Ramos (cell line): ENCODE measurements around the gene CENPA.
"Not testable (repeated sequence)": the region's sequence is repeated elsewhere in the genome, so short reads cannot be mapped to it uniquely, and the experiment has no call there.

ENCODE experiments used
- in situ Hi-C: fragments of 300-500 bp; cut with MboI; formaldehyde crosslinking; loops from one replicate; pipeline ENCODE4 v1.14.3; 2022; ENCODE audit warnings: low sequenced_read_pairs; ENCODE audit not compliant: unreplicated experiment

Gene CENPA

GRCh38 chr2:26784570-26785234 lies 1.2 kb upstream of the CENPA start:
- in situ Hi-C loops, result no loop called here

DNA sequence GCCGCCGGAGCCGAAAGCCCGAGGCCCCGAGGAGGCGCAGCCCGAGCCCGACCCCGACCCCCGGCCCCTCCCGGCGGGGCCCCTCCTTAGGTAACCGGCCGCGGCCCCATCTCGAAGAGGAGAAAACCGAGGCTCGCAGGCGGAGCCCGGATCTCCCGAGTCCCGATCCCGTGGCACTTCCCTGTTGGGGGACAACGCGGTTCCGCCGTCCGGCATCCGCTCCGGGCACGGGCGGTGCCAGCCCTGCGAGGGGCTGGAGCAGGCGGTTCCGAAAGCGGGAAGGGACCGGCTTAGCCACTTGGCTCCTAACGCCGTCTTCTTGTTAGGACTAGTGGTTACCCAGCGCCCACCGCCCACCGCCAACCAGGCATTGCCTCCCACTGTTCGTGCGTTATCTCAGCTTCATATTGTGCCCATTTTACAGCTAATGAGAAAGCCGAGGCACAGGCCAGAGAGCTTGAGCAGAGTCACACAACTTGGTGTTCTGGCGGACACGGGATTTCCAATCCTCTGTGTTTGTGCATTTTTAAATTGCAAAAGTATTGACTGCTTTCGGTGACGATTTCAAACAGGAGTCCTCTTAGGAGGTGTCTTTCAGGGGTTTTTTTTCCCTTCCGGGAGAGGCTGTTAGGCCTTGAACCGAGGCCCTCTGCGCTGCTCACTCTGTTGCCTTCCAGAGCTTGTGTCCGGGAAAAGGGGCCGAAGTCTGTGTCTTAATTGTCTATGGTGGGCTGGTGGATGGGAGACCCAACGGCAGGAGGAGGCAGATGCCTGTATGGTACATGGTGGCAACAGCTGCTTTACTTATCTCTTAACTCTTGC lies 562 bp downstream of the CENPA start:
- in situ Hi-C loops, result no loop called here

GRCh38 chr2:26792720-26793119 lies 6.9 kb downstream of the CENPA start:
- in situ Hi-C loops, result no loop called here

DNA sequence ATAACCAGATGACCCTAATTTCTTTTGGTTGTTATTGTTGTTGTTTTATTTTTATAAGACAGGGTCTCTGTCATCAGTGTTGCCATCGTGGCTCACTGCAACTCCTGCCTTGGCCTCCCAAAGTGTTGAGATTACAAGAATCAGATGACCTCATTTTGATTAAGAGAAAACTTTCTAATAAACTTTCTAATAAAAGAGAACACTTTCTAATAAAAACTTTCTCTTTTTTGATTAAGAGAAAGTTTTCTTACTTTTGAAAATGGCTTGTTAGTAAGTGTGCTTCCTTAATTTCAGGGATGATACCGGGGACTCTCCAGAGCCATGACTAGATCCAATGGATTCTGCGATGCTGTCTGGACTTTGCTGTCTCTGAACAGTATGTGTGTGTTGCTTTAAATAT lies 7.7 kb downstream of the CENPA start:
- in situ Hi-C loops, result no loop called here

- in situ Hi-C loops, result not testable (repeated sequence)
Measured at GRCh38 chr2:26795135-26795534, 9.3 kb downstream of the CENPA start.

DNA sequence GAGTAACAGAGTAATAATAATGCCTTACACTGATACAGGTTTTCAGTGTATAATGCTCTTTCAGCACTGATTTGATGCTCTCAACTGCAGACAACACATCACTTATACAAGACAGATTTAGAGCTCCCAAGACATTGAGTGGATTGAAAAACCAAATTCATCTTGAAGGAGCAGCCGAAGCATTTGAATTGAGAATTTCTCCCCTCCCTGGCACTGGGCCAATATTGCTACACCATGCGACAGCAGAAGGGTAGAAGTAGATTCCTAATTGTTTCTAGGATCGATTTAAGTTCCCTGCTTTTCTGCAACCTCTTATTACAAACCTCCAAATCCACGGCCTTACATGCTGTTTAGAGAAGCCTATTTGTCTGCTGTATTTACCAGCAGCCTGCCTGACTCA lies 15.5 kb downstream of the CENPA start:
- in situ Hi-C loops, result no loop called here

- in situ Hi-C loops, result no loop called here
Measured at GRCh38 chr2:26801796-26802195, 15.9 kb downstream of the CENPA start.

GRCh38 chr2:26805241-26805676 lies 19.4 kb downstream of the CENPA start:
- in situ Hi-C loops, result no loop called here

DNA sequence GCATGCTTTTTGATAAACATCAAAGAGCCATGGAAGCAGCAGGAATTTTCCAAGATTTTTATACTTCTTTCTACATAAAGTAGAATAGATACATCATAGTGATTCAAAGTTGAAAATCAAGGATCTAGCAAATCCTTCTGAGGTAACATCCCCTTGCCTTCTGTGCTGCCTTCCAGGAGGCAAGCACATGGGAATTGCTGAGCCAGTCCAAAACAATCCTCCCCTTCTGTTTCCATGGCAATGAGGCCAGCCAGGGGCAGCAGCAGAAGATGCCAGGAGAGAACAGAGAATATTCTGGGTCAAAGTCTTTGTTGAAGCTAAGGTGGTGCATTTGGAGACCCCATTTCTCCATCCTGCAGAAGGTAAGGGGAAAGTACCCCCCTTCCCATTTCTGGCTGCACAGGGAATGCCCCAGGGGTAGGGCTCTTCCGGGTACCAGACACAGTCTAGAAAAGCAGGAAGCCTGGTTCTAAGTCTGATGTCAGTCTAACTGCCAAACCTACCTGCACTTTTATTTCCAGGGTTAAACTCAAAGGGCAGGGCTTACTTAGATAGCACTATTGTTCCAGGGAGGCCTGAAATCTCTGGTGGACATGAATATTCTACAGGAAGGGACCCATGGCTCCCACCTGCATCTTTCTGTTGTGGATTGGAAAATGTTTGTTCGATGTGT lies 22.1 kb downstream of the CENPA start:
- in situ Hi-C loops, result no loop called here

DNA sequence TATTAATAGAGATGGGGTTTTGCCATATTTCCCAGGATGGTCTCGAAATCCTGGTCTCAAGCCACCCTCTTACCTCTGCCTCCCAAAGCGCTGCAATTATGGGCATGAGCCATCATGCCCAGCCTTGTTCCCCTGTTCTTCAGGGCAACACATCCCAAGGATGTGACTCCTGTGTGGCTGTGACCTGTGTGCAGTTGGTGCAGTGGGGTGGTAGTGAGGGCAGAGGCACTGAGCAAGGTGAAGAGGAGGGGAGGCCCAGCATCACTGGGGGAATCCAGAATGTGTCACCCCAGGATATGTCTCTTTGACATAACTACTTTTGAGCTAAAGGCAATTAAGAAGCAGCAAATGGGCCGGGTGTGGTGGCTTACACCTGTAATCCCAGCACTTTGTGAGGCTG lies 23.4 kb downstream of the CENPA start:
- in situ Hi-C loops, result no loop called here

GRCh38 chr2:26809876-26810577 lies 24.2 kb downstream of the CENPA start:
- in situ Hi-C loops, result no loop called here

DNA sequence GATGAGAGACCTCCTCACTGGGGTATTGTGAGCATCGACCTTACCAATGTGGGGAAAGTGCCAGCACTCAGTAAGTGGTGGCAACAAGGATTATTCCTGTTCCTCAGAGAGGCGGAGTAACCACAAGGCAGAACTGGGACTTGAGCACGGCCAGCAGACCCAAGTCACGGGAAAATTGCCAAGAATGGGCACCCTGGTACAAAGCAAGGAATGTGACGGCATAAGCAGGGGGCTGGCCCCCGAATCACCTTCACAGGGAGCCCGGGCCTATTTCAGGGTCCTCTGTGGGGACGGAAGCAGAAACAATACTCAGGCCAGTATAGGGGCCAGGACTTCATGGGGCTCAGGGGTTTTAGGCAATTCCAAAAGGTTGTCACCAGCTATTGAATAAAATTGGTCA lies 25.4 kb downstream of the CENPA start:
- in situ Hi-C loops, result no loop called here

- in situ Hi-C loops, result no loop called here
Measured at GRCh38 chr2:26811791-26812694, 26.2 kb downstream of the CENPA start.

GRCh38 chr2:26812731-26813130 lies 26.9 kb downstream of the CENPA start:
- in situ Hi-C loops, result no loop called here

DNA sequence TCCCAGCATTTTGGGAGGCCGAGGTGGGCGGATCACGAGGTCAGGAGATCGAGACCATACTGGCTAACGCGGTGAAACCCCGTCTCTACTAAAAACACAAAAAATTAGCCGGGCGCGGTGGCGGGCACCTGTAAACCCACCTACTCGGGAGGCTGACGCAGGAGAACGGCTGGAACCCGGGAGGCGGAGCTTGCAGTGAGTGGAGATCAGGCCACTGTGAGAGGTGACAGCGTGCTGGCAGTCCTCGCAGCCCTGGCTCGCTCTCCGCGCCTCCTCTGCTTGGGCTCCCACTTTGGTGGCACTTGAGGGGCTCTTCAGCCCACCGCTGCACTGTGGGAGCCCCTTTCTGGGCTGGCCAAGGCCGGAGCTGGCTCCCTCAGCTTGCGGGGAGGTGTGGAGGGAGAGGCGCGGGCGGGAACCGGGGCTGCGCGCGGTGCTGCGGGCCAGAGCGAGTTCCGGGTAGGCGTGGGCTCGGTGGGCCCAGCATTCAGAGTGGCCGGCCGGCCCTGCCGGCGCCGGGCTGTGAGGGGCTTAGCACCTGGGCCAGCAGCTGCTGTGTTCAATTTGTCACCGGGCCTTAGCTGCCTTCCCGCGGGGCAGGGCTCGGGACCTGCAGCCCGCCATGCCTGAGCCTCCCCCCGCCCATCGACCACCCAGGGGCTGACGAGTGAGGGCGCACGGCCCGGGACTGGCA lies 28.4 kb downstream of the CENPA start:
- in situ Hi-C loops, result not testable (repeated sequence)

- in situ Hi-C loops, result no loop called here
Measured at GRCh38 chr2:26816893-26817292, 31.0 kb downstream of the CENPA start.

DNA sequence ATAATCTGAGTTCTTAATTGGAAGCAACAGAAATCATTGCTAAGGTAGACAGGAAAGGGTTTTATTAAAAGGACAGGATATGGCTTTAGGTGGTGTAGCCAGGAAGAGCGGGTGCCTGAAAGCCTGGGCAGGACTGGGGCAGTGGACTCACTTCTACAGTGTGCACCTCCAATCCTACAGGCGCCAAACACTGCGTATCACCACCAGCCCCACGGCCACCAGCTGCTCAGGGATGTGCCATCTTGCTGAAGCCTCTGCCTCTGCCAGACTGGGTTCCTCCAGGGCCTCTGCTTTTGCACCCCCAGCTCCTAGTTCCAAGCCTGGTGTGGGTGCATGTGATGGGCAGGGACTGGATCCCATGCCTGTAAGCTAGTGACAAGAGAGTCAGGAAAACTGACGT lies 32.4 kb downstream of the CENPA start:
- in situ Hi-C loops, result no loop called here

GRCh38 chr2:26818972-26819371 lies 33.1 kb downstream of the CENPA start:
- in situ Hi-C loops, result no loop called here

DNA sequence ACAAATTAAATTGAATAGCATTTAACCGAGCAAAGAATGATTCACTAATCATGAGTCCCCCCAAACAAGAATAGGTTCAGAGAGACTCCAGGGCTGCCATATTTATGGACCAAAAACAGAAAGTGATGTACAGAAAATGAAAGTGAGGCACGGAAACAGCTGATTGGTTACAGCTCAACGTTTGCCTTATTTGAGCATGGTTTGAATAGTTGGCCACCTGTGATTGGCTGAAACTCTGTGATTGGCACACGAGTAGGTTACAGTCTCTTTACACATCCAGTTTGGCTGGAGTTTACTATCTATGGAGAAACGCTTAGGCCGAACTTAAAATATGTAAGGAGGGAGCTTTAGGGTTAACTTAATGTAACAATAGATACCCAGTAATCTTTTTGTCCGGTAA lies 35.1 kb downstream of the CENPA start:
- in situ Hi-C loops, result no loop called here
